Right forelimb (tissue), 1 donor: ENCODE measurements around the gene CHKA.

ENCODE experiments used
- DNase-seq: peaks from one replicate; pipeline ENCODE4 v3.0.0-alpha.2; 2018

The CHKA gene

GRCh38 chr11:68121067-68121899 lies at the start of gene CHKA:
Gene CHKA, minus strand, starts transcription at chr11:68121388. Its CDS starts 211 bp downstream, at chr11:68121177.
- peak; percentile 94 for DNase-seq

- no peak for DNase-seq
Measured at GRCh38 chr11:68169442-68169841, 48.3 kb upstream of the CHKA start.

GRCh38 chr11:68168694-68169093 lies 47.5 kb upstream of the CHKA start:
- no peak for DNase-seq

GRCh38 chr11:68167474-68167873 lies 46.3 kb upstream of the CHKA start:
- DNase-seq = no peak

- no peak for DNase-seq
Measured at GRCh38 chr11:68166969-68167368, 45.8 kb upstream of the CHKA start.

- no peak for DNase-seq
Measured at GRCh38 chr11:68165601-68166000, 44.4 kb upstream of the CHKA start.

GRCh38 chr11:68164437-68164836 lies 43.2 kb upstream of the CHKA start:
- DNase-seq = no peak

GRCh38 chr11:68163691-68164090 lies 42.5 kb upstream of the CHKA start:
- no peak for DNase-seq

GRCh38 chr11:68160100-68160695 lies 39.0 kb upstream of the CHKA start:
- no peak for DNase-seq

GRCh38 chr11:68159665-68160064 lies 38.5 kb upstream of the CHKA start:
- no peak for DNase-seq

GRCh38 chr11:68159161-68159560 lies 38.0 kb upstream of the CHKA start:
- DNase-seq = no peak

- DNase-seq = no peak
Measured at GRCh38 chr11:68158580-68158979, 37.4 kb upstream of the CHKA start.

- no peak for DNase-seq
Measured at GRCh38 chr11:68153742-68154141, 32.6 kb upstream of the CHKA start.

GRCh38 chr11:68150037-68150436 lies 28.8 kb upstream of the CHKA start:
- DNase-seq = no peak

- no peak for DNase-seq
Measured at GRCh38 chr11:68149417-68149816, 28.2 kb upstream of the CHKA start.

- no peak for DNase-seq
Measured at GRCh38 chr11:68148879-68149278, 27.7 kb upstream of the CHKA start.

GRCh38 chr11:68148071-68148805 lies 27.1 kb upstream of the CHKA start:
- DNase-seq = no peak

- no peak for DNase-seq
Measured at GRCh38 chr11:68146704-68147474, 25.7 kb upstream of the CHKA start.

- no peak for DNase-seq
Measured at GRCh38 chr11:68146010-68146540, 24.9 kb upstream of the CHKA start.

GRCh38 chr11:68145120-68145866 lies 24.1 kb upstream of the CHKA start:
- no peak for DNase-seq

- DNase-seq = no peak
Measured at GRCh38 chr11:68143310-68143689, 22.1 kb upstream of the CHKA start.
